A549 (cell line): Measurements from ENCODE around the gene GAS7. TPM values are rescaled to one million over a fixed set of nuclear protein-coding genes. Genes with fewer than 3 reads are reported as not detected.

ENCODE experiments used
- ATAC-seq, 2 experiments: fragments of 200-7000 bp in 1 of 2; fragments of >200 bp in 1 of 2; cut with Nextera tagmentation in 1 of 2; cut with Tn5 transposase in 1 of 2; 3 replicates each; pipeline versions ENCODE4 v1.8.0 to v1.9.1; 2018 to 2020; ENCODE audit warnings: mild to moderate bottlenecking in 1 of 2, moderate library complexity in 1 of 2
- CTCF ChIA-PET: fragments of 300-600 bp; sonication (Branson Sonifier 250); formaldehyde crosslinking; extraction: SDS; loops from one replicate; lab custom pipeline; 2021; ENCODE audit warnings: antibody characterized with exemption, inconsistent platforms; lab: Yijun Ruan, JAX
- POLR2A ChIA-PET: fragments of 350-600 bp; formaldehyde crosslinking; extraction: SDS; loops from one replicate; lab custom pipeline; 2021; ENCODE audit warnings: antibody characterized with exemption, inconsistent platforms; lab: Yijun Ruan, JAX
- DNase-seq, 2 experiments: peaks; one replicate each; pipeline versions ENCODE4 v3.0.0 to v3.0.0-alpha.2; 2011 to 2016; ENCODE audit warnings: low read depth in 1 of 2, low spot score in 1 of 2
- FAIRE-seq: peaks from 2 replicates; lab custom pipeline; 2011; peaks lifted over from hg19 to GRCh38; lab: Jason Lieb, UNC
- H3K27ac ChIP-seq, 2 experiments: fragments of >200 bp; sonication (Bioruptor Twin); formaldehyde crosslinking; 3 replicates each; pipeline ENCODE4 v1.5.1; 2016 to 2017
- H3K4me1 ChIP-seq: fragments of >200 bp; sonication (Bioruptor Twin); formaldehyde crosslinking; 3 replicates; pipeline ENCODE4 v1.6.1; 2016
- H3K4me2 ChIP-seq: fragments of >200 bp; sonication (Bioruptor Twin); formaldehyde crosslinking; 3 replicates; pipeline ENCODE4 v1.6.1; 2016
- H3K4me3 ChIP-seq: fragments of >200 bp; sonication (Bioruptor Twin); formaldehyde crosslinking; 3 replicates; pipeline ENCODE4 v1.5.1; 2016
- H3K9me3 ChIP-seq: fragments of >200 bp; sonication (Bioruptor Twin); formaldehyde crosslinking; 3 replicates; pipeline ENCODE4 v1.6.1; 2016
- BCL3 ChIP-seq: fragments of >200 bp; sonication (Bioruptor Twin); formaldehyde crosslinking; IDR thresholded peaks from 3 replicates; pipeline ENCODE4 v1.6.1; 2016
- BHLHE40 ChIP-seq: IDR thresholded peaks from 2 replicates; pipeline ENCODE4 v1.6.1; 2012; ENCODE audit warnings: low read depth, low read length, inconsistent platforms
- CBX2 ChIP-seq: fragments of 200-600 bp; sonication (generic); IDR thresholded peaks from 2 replicates; pipeline ENCODE4 v1.6.1; 2016; ENCODE audit warnings: low read depth, mild to moderate bottlenecking, borderline replicate concordance
- CEBPB ChIP-seq, 2 experiments: fragments of >200 bp in 1 of 2; sonication (Bioruptor Twin) in 1 of 2; formaldehyde crosslinking in 1 of 2; IDR thresholded peaks; 2 replicates each; pipeline ENCODE4 v1.6.1; 2012 to 2016
- CTCF ChIP-seq: fragments of >200 bp; sonication (Bioruptor Twin); formaldehyde crosslinking; IDR thresholded peaks from 3 replicates; pipeline ENCODE4 v1.5.1; 2016
- ELK1 ChIP-seq: fragments of 150-350 bp; IDR thresholded peaks from 2 replicates; pipeline ENCODE4 v1.6.1; 2014; ENCODE audit warnings: low read depth, mild to moderate bottlenecking, low read length
- ESRRA ChIP-seq: fragments of 150-350 bp; IDR thresholded peaks from 2 replicates; pipeline ENCODE4 v1.6.1; 2014; ENCODE audit warnings: mild to moderate bottlenecking, low read length, borderline replicate concordance
- FOXS1 ChIP-seq: fragments of 250-450 bp; sonication (Bioruptor Pico); IDR thresholded peaks from 2 replicates; pipeline ENCODE4 v1.5.0; 2020; ENCODE audit warnings: mild to moderate bottlenecking, moderate library complexity
- HDAC2 ChIP-seq: fragments of 200-600 bp; sonication (generic); IDR thresholded peaks from 2 replicates; pipeline ENCODE4 v1.6.1; 2016
- HES2 ChIP-seq: fragments of >200 bp; sonication (Bioruptor Twin); formaldehyde crosslinking; IDR thresholded peaks from 2 replicates; pipeline ENCODE4 v1.6.1; 2016
- HEYL ChIP-seq: fragments of 250-450 bp; sonication (Bioruptor Pico); IDR thresholded peaks from 2 replicates; pipeline ENCODE4 v1.8.0; 2021; ENCODE audit warnings: mild to moderate bottlenecking, moderate library complexity
- HOXA7 ChIP-seq: fragments of 250-450 bp; sonication (Bioruptor Pico); IDR thresholded peaks from 2 replicates; pipeline ENCODE4 v1.5.0; 2020; ENCODE audit warnings: mild to moderate bottlenecking, moderate library complexity
- HOXB13 ChIP-seq: fragments of 250-450 bp; sonication (Bioruptor Pico); IDR thresholded peaks from 2 replicates; pipeline ENCODE4 v1.5.0; 2020; ENCODE audit warnings: low read depth, mild to moderate bottlenecking, moderate library complexity
- JUN ChIP-seq, 2 experiments: fragments of >200 bp; sonication (Bioruptor Twin); formaldehyde crosslinking; IDR thresholded peaks; 2 replicates in 1 of 2; 3 replicates in 1 of 2; pipeline ENCODE4 v1.6.1; 2016 to 2017
- JUNB ChIP-seq: fragments of >200 bp; sonication (Bioruptor Twin); formaldehyde crosslinking; IDR thresholded peaks from 2 replicates; pipeline ENCODE4 v1.6.1; 2016
- KDM1A ChIP-seq: fragments of 200-600 bp; sonication (generic); IDR thresholded peaks from 2 replicates; pipeline ENCODE4 v1.6.1; 2016; ENCODE audit warnings: low read depth, mild to moderate bottlenecking
- KDM5A ChIP-seq: fragments of 200-600 bp; sonication (generic); IDR thresholded peaks from 2 replicates; pipeline ENCODE4 v1.6.1; 2016; ENCODE audit warnings: antibody characterized with exemption, mild to moderate bottlenecking
- MAX ChIP-seq: IDR thresholded peaks from 2 replicates; pipeline ENCODE4 v1.6.1; 2012
- NFE2L2 ChIP-seq: fragments of 150-350 bp; conservative IDR thresholded peaks from 2 replicates; pipeline ENCODE4 v1.6.1; 2014; ENCODE audit warnings: low read length
- NR3C1 ChIP-seq: fragments of >200 bp; sonication (Bioruptor Twin); formaldehyde crosslinking; IDR thresholded peaks from 3 replicates; pipeline ENCODE4 v1.6.1; 2017
- PHF8 ChIP-seq: fragments of 200-600 bp; sonication (generic); IDR thresholded peaks from 2 replicates; pipeline ENCODE4 v1.6.1; 2016; ENCODE audit warnings: low read depth, mild to moderate bottlenecking, antibody characterized with exemption, moderate library complexity, borderline replicate concordance
- POLR2A ChIP-seq: IDR thresholded peaks from 2 replicates; pipeline ENCODE4 v1.6.1; 2012; ENCODE audit warnings: mild to moderate bottlenecking, low read length
- RARB ChIP-seq: fragments of 250-450 bp; sonication (Bioruptor Pico); IDR thresholded peaks from 2 replicates; pipeline ENCODE4 v1.8.0; 2021; ENCODE audit warnings: mild to moderate bottlenecking, moderate library complexity
- RCOR1 ChIP-seq: fragments of 150-350 bp; IDR thresholded peaks from 2 replicates; pipeline ENCODE4 v1.6.1; 2014; ENCODE audit warnings: antibody characterized with exemption, low read length, low read depth
- SREBF2 ChIP-seq: fragments of 450-650 bp; IDR thresholded peaks from 2 replicates; pipeline ENCODE4 v1.6.1; 2014; ENCODE audit warnings: mild to moderate bottlenecking, moderate library complexity
- TP53 ChIP-seq: fragments of 250-450 bp; sonication (Bioruptor Pico); IDR thresholded peaks from 2 replicates; pipeline ENCODE4 v1.5.0; 2021; ENCODE audit warnings: mild to moderate bottlenecking, moderate library complexity
- ZC3H11A ChIP-seq: fragments of 450-650 bp; IDR thresholded peaks from 2 replicates; pipeline ENCODE4 v1.6.1; 2014; ENCODE audit warnings: antibody characterized with exemption, mild to moderate bottlenecking
- ZFP36 ChIP-seq: fragments of 450-650 bp; IDR thresholded peaks from 2 replicates; pipeline ENCODE4 v1.6.1; 2014; ENCODE audit warnings: borderline replicate concordance; ENCODE audit not compliant: partially characterized antibody
- ZNF302 ChIP-seq: fragments of 250-450 bp; sonication (Bioruptor Pico); IDR thresholded peaks from 2 replicates; pipeline ENCODE4 v1.9.0; 2021; ENCODE audit warnings: inconsistent platforms, mild to moderate bottlenecking, moderate library complexity
- ZSCAN20 ChIP-seq: fragments of 250-450 bp; sonication (Bioruptor Pico); IDR thresholded peaks from 2 replicates; pipeline ENCODE4 v1.8.0; 2022; ENCODE audit warnings: mild to moderate bottlenecking, moderate library complexity
- WGBS: methylation state at CpG from one replicate; pipeline ENCODE4 v1.1.6; 2017; ENCODE audit errors: missing lambda C conversion rate; 5-methylcytosine and 5-hydroxymethylcytosine counted together
- polyA plus RNA-seq, 4 experiments: library from polyadenylated mRNA; depleted of rRNA in 3 of 4; stranded (reverse); fragments of >200 nt; fragmentation: RNase III in 1 of 4; extraction: RNeasy Plus Mini Kit Qiagen cat#74134 plus additional on column Dnase treatment in 1 of 4; gene quantifications; 2 replicates in 3 of 4; 3 replicates in 1 of 4; pipeline ENCODE4 v1.2.3, GENCODE V29; 2011 to 2017
- TF ChIP-seq, protein P1 (sequence below): fragments of 250-450 bp; sonication (Bioruptor Pico); IDR thresholded peaks from 2 replicates; pipeline ENCODE4 v1.5.0; 2020; ENCODE audit warnings: low read depth, mild to moderate bottlenecking, moderate library complexity
- TF ChIP-seq, protein P2 (sequence below): fragments of 450-650 bp; IDR thresholded peaks from 2 replicates; pipeline ENCODE4 v1.6.1; 2014; ENCODE audit warnings: antibody characterized with exemption

GAS7 gene
- polyA plus RNA-seq, 2 of the 4 experiments (the other 2 are of a cell fraction), result 1.3 to 1.5 TPM

DNA sequence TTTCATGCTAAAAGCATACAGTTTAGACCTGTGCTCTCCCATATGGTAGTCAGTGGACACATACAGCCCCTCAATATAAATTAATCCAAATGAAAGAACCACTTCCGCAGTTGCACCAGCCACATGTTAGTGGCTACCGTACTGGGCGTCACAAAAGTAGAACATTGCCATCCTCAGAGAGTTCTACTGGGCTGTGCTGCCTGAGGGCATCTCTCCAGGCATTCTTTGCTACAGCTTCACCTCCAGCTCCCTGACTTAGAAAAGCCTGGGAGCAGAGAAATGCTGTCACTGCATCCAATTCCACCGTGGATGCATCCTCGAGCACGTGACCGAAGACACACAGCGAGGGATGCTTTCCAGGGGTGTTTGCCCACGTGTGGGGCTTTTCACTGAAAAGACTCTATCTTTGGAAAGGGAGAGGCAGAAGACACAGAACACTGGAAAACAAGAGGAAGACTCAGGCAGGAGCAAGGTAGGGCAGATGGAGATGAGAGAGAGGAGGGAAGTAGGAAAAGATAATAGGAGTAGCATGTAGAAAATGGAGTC, 86.4 kb downstream of the GAS7 start:
- no peaks in the 10 kb centered on the region for H3K9me3 ChIP-seq
- DNase-seq (no peak), ATAC-seq (no peak), FAIRE-seq (no peak)
- no peak overlapping the region for H3K4me2 ChIP-seq
- ChIA-PET POLR2A (no interaction called here), CTCF (interaction anchor here (0.7 kb wide), 1 partner anchor 13 kb away, joined by 6 read pairs; no protein-coding TSS in a partner anchor)
- TF ChIP-seq HES2 (no peak), ZC3H11A (no peak), ESRRA (no peak), CTCF (no peak), BCL3 (no peak), ELK1 (no peak), CBX2 (no peak), CEBPB (IDR thresholded peaks at IDR 0.05) (no peak), RARB (CRISPR knock-in tag) (no peak), TP53 (CRISPR knock-in tag) (no peak), BHLHE40 (no peak), SREBF2 (no peak), POLR2A (no peak), HOXA7 (no peak), ZFP36 (no peak), HDAC2 (no peak), HOXB13 (CRISPR knock-in tag) (no peak), JUNB (no peak)
- TF ChIP-seq, protein P1, sequence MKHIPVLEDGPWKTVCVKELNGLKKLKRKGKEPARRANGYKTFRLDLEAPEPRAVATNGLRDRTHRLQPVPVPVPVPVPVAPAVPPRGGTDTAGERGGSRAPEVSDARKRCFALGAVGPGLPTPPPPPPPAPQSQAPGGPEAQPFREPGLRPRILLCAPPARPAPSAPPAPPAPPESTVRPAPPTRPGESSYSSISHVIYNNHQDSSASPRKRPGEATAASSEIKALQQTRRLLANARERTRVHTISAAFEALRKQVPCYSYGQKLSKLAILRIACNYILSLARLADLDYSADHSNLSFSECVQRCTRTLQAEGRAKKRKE (CRISPR knock-in tag), result no peak
- no peak overlapping the region for H3K27ac ChIP-seq
- peaks cover 14% of the 10 kb centered on the region for H3K4me1 ChIP-seq
- 77% methylated on average over 9 of the region's 9 CpGs for WGBS
- no peak overlapping the region for H3K4me3 ChIP-seq

DNA sequence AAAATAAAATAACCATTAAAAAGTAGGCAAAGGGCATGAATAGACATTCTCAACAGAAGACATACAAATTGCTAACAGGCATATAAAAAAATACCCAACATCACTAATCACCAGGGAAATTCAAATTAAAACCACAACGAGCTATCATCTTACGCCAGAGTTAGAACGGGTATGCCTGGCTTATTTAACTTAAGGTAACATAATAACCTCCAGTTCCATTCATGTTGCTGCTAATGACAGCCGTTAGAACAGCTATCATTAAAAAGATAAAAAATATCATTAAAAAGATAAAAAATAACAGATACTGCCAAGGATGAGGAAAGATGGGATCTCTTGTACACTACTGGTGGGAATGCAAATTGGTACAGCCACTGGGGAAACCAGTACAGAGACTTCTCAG, 89.3 kb downstream of the GAS7 start:
- CTCF ChIA-PET, result no interaction called here
- ATAC-seq, result no peak

More for the DNA sequence above, 89.3 kb downstream of the GAS7 start:
- no peak for DNase-seq
- WGBS, result 53% methylated on average over 4 of the region's 4 CpGs
- POLR2A ChIA-PET, result no interaction called here
- H3K4me2 ChIP-seq, result no peak overlapping the region
- FAIRE-seq, result no peak
- peaks cover 4% of the 10 kb centered on the region; the same call in 2 of the 3 replicates for H3K4me1 ChIP-seq
- no peak overlapping the region for H3K4me3 ChIP-seq
- TF ChIP-seq ZSCAN20, result no peak
- TF ChIP-seq HEYL (CRISPR knock-in tag), result no peak
- no peak for TF ChIP-seq HES2
- no peak for TF ChIP-seq NR3C1
- no peak for TF ChIP-seq BHLHE40
- no peak for TF ChIP-seq RCOR1
- TF ChIP-seq PHF8, result no peak
- no peak for TF ChIP-seq HOXA7
- no peak for TF ChIP-seq KDM5A
- TF ChIP-seq JUN (IDR thresholded peaks at IDR 0.05), result no peak
- TF ChIP-seq ZNF302, result no peak
- TF ChIP-seq KDM1A, result no peak
- TF ChIP-seq MAX, result no peak
- TF ChIP-seq NFE2L2, result no peak
- TF ChIP-seq, protein P2, sequence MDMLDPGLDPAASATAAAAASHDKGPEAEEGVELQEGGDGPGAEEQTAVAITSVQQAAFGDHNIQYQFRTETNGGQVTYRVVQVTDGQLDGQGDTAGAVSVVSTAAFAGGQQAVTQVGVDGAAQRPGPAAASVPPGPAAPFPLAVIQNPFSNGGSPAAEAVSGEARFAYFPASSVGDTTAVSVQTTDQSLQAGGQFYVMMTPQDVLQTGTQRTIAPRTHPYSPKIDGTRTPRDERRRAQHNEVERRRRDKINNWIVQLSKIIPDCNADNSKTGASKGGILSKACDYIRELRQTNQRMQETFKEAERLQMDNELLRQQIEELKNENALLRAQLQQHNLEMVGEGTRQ, result no peak
- no peak for TF ChIP-seq FOXS1 (CRISPR knock-in tag)
- H3K9me3 ChIP-seq, result no peaks in the 10 kb centered on the region
- H3K27ac ChIP-seq, result no peak overlapping the region
